Suprapubic skin (tissue), 4 donors: ENCODE measurements around the gene CASK. TPM values are rescaled to one million over a fixed set of nuclear protein-coding genes. Genes with fewer than 3 reads are reported as not detected.
"Not testable (repeated sequence)": the region's sequence is repeated elsewhere in the genome, so short reads cannot be mapped to it uniquely, and the experiment has no call there.

Experiments used
- DNase-seq, 2 donors: peaks; one replicate each; pipeline ENCODE4 v3.0.0-alpha.2; 2019; ENCODE audit warnings: low spot score in 2 of 2
- H3K27ac ChIP-seq: fragments of 200-600 bp; sonication (generic); one replicate; pipeline ENCODE4 v1.5.1; 2019
- H3K27me3 ChIP-seq: fragments of 200-600 bp; sonication (generic); one replicate; pipeline ENCODE4 v1.5.1; 2019
- H3K36me3 ChIP-seq: fragments of 200-600 bp; sonication (generic); one replicate; pipeline ENCODE4 v1.5.1; 2019
- H3K4me1 ChIP-seq: fragments of 200-600 bp; sonication (generic); one replicate; pipeline ENCODE4 v1.5.1; 2019
- H3K4me3 ChIP-seq: fragments of 200-600 bp; sonication (generic); one replicate; pipeline ENCODE4 v1.5.1; 2019; ENCODE audit warnings: mild to moderate bottlenecking
- H3K9me3 ChIP-seq: fragments of 200-600 bp; sonication (generic); one replicate; pipeline ENCODE4 v1.5.1; 2019
- CTCF ChIP-seq, 2 donors: fragments of 200-600 bp in 1 of 2; fragments of 450-650 bp in 1 of 2; sonication (generic) in 1 of 2; IDR thresholded peaks; one replicate each; pipeline ENCODE4 v1.5.1; 2016 to 2019; ENCODE audit warnings: antibody characterized with exemption in 2 of 2, mild to moderate bottlenecking in 1 of 2, moderate library complexity in 1 of 2
- EP300 ChIP-seq: sonication (generic); formaldehyde crosslinking; IDR thresholded peaks from one replicate; pipeline ENCODE4 v1.6.1; 2017; ENCODE audit warnings: antibody characterized with exemption
- POLR2A ChIP-seq, 2 donors: fragments of 450-650 bp; IDR thresholded peaks; one replicate each; pipeline ENCODE4 v1.6.1; 2017; ENCODE audit warnings: antibody characterized with exemption in 2 of 2, mild to moderate bottlenecking in 2 of 2, moderate library complexity in 2 of 2
- POLR2AphosphoS5 ChIP-seq, 3 donors: sonication (generic); formaldehyde crosslinking; IDR thresholded peaks; one replicate each; pipeline ENCODE4 v1.6.1; 2017; ENCODE audit warnings: antibody characterized with exemption in 3 of 3
- WGBS: methylation state at CpG from one replicate; pipeline ENCODE4 v1.1.5; 2018; 5-methylcytosine and 5-hydroxymethylcytosine counted together
- total RNA-seq, 4 donors: library from RNA; depleted of rRNA; stranded (reverse); fragments of >200 nt; gene quantifications; one replicate each; pipeline ENCODE4 v1.1.0, GENCODE V29; 2016

The CASK gene
- total RNA-seq, 4 donors from 2014 or later, result 19.4 to 28.6 (median 25.3) TPM

- Histone ChIP-seq H3K27ac (no peak overlapping the region), H3K4me3 (no peak overlapping the region), H3K36me3 (no peaks in the 10 kb centered on the region), H3K9me3 (no peaks in the 10 kb centered on the region), H3K4me1 (no peaks in the 10 kb centered on the region), H3K27me3 (no peaks in the 10 kb centered on the region)
- no peak for DNase-seq
- 76% methylated on average over 3 of the region's 3 CpGs for WGBS
- TF ChIP-seq POLR2AphosphoS5 (IDR thresholded peaks at IDR 0.05) (no peak), POLR2A (IDR thresholded peaks at IDR 0.05) (no peak), CTCF (IDR thresholded peaks at IDR 0.05) (no peak), EP300 (no peak)
Measured at GRCh38 chrX:41720125-41720779, 203.1 kb downstream of the CASK start.

- not testable (repeated sequence) for H3K4me3 ChIP-seq, H3K27ac ChIP-seq, H3K27me3 ChIP-seq, H3K36me3 ChIP-seq, DNase-seq, H3K4me1 ChIP-seq, H3K9me3 ChIP-seq
- 96% methylated on average over 6 of the region's 6 CpGs for WGBS
Measured at GRCh38 chrX:41719610-41720009, 203.7 kb downstream of the CASK start.

GRCh38 chrX:41718481-41719235 is 204.7 kb downstream of the CASK start:
- Histone ChIP-seq H3K9me3 (no peaks in the 10 kb centered on the region), H3K4me1 (no peaks in the 10 kb centered on the region), H3K27me3 (no peaks in the 10 kb centered on the region), H3K36me3 (no peaks in the 10 kb centered on the region), H3K27ac (no peak overlapping the region), H3K4me3 (no peak overlapping the region)
- no peak for DNase-seq
- TF ChIP-seq CTCF (IDR thresholded peaks at IDR 0.05) (no peak), EP300 (no peak), POLR2A (IDR thresholded peaks at IDR 0.05) (no peak), POLR2AphosphoS5 (IDR thresholded peaks at IDR 0.05) (no peak)
- 73% methylated on average over 4 of the region's 4 CpGs for WGBS

GRCh38 chrX:41716767-41717473 is 206.4 kb downstream of the CASK start:
- TF ChIP-seq POLR2A (IDR thresholded peaks at IDR 0.05), result no peak
- no peak for TF ChIP-seq POLR2AphosphoS5 (IDR thresholded peaks at IDR 0.05)
- TF ChIP-seq EP300, result no peak
- TF ChIP-seq CTCF (IDR thresholded peaks at IDR 0.05), result no peak
- no peaks in the 10 kb centered on the region for H3K27me3 ChIP-seq
- WGBS, result 87% methylated on average over 12 of the region's 12 CpGs
- H3K4me3 ChIP-seq, result no peak overlapping the region
- H3K36me3 ChIP-seq, result no peaks in the 10 kb centered on the region
- no peaks in the 10 kb centered on the region for H3K9me3 ChIP-seq
- no peak overlapping the region for H3K27ac ChIP-seq
- DNase-seq, result no peak
- no peaks in the 10 kb centered on the region for H3K4me1 ChIP-seq

- Histone ChIP-seq H3K9me3 (no peaks in the 10 kb centered on the region), H3K27me3 (no peaks in the 10 kb centered on the region), H3K4me1 (no peaks in the 10 kb centered on the region), H3K36me3 (no peaks in the 10 kb centered on the region), H3K4me3 (no peak overlapping the region), H3K27ac (no peak overlapping the region)
- no peak for DNase-seq
- TF ChIP-seq CTCF (IDR thresholded peaks at IDR 0.05) (no peak), POLR2AphosphoS5 (IDR thresholded peaks at IDR 0.05) (no peak), EP300 (no peak), POLR2A (IDR thresholded peaks at IDR 0.05) (no peak)
- WGBS, result 92% methylated on average over 5 of the region's 5 CpGs
Measured at GRCh38 chrX:41716222-41716621, 207.1 kb downstream of the CASK start.
